Adrenal gland (tissue), 5 donors: ENCODE data around the gene MTUS2.

Experiments
- CTCF ChIP-seq, 6 experiments: fragments of 450-650 bp in 4 of 6; fragments of 200-600 bp in 2 of 6; sonication (generic) in 1 of 6; IDR thresholded peaks; 1 replicate in 5 of 6; 2 replicates in 1 of 6; pipeline versions ENCODE4 v1.5.1 to v1.8.0; 2016 to 2021; ENCODE audit warnings: antibody characterized with exemption in 6 of 6, mild to moderate bottlenecking in 2 of 6, moderate library complexity in 1 of 6
- POLR2A ChIP-seq, 2 donors: fragments of 450-650 bp; IDR thresholded peaks; one replicate each; pipeline ENCODE4 v1.6.1; 2017; ENCODE audit warnings: antibody characterized with exemption in 2 of 2, mild to moderate bottlenecking in 2 of 2, moderate library complexity in 1 of 2
- donor health status: DM: no; HTN: no; CAD: no.

GRCh38 chr13:29108068-29108786 is 288.1 kb downstream of the MTUS2 start:
- TF ChIP-seq CTCF (IDR thresholded peaks at IDR 0.05) (no peak), POLR2A (IDR thresholded peaks at IDR 0.05) (no peak)
